ENCODE data around the gene IGFBP1.

DNA sequence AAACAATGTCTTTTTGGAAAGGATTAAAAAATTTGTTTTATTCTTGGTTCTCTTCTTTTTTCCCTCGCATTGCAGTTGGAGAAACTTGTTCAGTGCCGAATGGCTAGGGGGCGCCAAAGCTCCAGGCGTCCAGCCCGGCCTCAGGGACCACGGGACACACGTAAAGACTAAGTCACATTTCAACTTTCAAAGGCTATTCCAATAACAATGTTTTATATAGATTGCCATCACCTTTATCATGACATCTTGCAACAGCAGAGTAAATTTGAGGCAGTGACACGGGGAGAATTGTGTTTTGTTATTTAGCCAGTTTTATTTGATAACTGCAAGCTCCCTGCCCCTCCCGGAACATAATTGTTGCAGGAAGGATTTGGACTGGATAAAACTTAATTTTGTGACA is 35.0 kb downstream of the IGFBP1 start:
- TF ChIP-seq, protein P1, sequence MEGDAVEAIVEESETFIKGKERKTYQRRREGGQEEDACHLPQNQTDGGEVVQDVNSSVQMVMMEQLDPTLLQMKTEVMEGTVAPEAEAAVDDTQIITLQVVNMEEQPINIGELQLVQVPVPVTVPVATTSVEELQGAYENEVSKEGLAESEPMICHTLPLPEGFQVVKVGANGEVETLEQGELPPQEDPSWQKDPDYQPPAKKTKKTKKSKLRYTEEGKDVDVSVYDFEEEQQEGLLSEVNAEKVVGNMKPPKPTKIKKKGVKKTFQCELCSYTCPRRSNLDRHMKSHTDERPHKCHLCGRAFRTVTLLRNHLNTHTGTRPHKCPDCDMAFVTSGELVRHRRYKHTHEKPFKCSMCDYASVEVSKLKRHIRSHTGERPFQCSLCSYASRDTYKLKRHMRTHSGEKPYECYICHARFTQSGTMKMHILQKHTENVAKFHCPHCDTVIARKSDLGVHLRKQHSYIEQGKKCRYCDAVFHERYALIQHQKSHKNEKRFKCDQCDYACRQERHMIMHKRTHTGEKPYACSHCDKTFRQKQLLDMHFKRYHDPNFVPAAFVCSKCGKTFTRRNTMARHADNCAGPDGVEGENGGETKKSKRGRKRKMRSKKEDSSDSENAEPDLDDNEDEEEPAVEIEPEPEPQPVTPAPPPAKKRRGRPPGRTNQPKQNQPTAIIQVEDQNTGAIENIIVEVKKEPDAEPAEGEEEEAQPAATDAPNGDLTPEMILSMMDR (IDR thresholded peaks at IDR 0.05): peak; percentile 73 to 90 (median 81)
- no peak for TF ChIP-seq POLR2A (IDR thresholded peaks at IDR 0.05)
